HG02759 (cell line): ENCODE results near the gene DSP.

Source experiments
- ATAC-seq: cut with Tn5 transposase; IDR thresholded peaks from one replicate; pipeline ENCODE4 v1.9.1; 2021; ENCODE audit warnings: mild to moderate bottlenecking, moderate library complexity; ENCODE audit not compliant: unreplicated experiment

Gene DSP, protein sequence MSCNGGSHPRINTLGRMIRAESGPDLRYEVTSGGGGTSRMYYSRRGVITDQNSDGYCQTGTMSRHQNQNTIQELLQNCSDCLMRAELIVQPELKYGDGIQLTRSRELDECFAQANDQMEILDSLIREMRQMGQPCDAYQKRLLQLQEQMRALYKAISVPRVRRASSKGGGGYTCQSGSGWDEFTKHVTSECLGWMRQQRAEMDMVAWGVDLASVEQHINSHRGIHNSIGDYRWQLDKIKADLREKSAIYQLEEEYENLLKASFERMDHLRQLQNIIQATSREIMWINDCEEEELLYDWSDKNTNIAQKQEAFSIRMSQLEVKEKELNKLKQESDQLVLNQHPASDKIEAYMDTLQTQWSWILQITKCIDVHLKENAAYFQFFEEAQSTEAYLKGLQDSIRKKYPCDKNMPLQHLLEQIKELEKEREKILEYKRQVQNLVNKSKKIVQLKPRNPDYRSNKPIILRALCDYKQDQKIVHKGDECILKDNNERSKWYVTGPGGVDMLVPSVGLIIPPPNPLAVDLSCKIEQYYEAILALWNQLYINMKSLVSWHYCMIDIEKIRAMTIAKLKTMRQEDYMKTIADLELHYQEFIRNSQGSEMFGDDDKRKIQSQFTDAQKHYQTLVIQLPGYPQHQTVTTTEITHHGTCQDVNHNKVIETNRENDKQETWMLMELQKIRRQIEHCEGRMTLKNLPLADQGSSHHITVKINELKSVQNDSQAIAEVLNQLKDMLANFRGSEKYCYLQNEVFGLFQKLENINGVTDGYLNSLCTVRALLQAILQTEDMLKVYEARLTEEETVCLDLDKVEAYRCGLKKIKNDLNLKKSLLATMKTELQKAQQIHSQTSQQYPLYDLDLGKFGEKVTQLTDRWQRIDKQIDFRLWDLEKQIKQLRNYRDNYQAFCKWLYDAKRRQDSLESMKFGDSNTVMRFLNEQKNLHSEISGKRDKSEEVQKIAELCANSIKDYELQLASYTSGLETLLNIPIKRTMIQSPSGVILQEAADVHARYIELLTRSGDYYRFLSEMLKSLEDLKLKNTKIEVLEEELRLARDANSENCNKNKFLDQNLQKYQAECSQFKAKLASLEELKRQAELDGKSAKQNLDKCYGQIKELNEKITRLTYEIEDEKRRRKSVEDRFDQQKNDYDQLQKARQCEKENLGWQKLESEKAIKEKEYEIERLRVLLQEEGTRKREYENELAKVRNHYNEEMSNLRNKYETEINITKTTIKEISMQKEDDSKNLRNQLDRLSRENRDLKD (N-terminal part only)

GRCh38 chr6:7541175-7542064 lies at the start of gene DSP:
Gene DSP (plus strand): TSS chr6:7541671. CDS start chr6:7541916, 245 bp downstream.
- ATAC-seq = no peak

DNA sequence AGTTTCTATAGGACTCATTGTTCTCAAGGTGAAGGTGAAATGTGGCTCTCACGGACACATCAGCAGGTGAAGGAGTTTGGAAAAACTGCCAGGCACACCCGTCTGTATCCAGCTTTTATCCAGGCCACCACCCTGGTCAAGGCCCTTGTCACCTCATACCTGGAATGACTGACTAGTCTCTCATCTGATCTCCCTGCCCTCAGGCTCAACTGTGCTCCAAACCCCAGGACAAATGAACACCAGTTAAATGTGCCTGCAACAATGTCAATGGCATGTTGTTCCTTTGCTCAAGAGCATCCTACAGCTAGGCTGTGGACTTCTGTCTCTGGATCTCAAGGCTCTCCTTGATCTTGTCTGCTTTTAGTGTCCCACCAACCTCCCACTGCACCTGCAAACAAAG lies 47.6 kb upstream of the DSP start:
- no peak for ATAC-seq

- no peak for ATAC-seq
Observed at GRCh38 chr6:7494638-7495037, 46.8 kb upstream of the DSP start.

GRCh38 chr6:7496266-7496875 lies 45.1 kb upstream of the DSP start:
- ATAC-seq = no peak

GRCh38 chr6:7500752-7501282 lies 40.7 kb upstream of the DSP start:
- ATAC-seq = no peak

DNA sequence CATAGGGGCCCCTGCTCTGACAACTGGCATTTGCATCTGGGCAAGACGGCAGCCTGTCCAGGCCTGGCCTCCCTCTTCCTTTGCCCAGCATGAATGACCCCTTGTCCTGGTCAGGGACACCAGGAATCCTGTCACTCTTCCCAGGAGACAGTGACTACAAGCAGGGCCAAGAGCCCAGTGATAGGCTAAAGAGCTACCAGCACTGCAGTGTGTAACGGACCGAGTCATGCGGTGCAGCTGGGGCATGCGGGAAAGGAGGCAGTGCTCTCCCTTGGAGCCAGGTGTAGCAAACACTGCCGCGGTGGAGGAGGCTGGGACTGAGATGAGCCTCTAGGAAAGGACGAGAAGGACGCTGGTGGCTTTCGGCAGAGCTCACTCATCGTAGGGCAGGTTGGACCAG lies 38.7 kb upstream of the DSP start:
- no peak for ATAC-seq

DNA sequence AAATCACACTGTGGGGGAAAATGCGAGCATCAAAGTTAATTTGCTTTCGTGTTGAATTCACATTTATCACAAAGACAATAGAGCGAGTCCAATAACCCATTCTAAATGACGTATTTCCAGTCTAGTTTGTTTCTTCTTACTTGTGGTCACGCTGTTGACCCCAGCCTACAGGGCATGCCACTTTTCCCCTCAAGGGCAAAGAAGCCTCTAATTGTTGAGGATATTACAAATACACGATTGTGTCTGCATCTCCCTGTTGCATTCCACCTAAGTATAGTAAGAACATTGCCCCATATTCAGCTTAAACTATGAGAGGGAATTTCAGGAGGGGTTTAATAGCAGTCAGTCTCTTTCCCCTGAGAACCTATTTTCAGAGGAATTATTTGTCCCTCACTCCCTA lies 37.4 kb upstream of the DSP start:
- ATAC-seq = no peak

GRCh38 chr6:7505189-7505699 lies 36.2 kb upstream of the DSP start:
- no peak for ATAC-seq

DNA sequence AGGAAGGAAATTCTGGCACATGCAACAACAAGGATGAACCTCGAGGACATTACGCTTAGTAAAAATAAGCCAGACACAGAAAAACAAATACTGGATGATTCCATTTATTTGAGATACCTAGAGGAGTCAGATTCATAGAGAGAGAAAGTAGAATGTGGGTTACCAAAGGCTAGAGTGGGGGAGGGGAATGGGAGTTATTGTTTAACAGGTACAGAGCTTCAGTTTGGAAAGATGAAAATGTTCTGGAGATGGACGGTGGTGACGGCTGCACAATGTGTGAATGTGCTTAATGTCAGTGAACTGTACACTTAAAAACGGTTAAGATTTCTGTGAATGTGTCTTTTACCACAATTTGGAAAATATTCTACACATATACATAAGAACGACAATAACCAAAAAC lies 33.9 kb upstream of the DSP start:
- no peak for ATAC-seq

GRCh38 chr6:7512320-7512719 lies 29.2 kb upstream of the DSP start:
- ATAC-seq = no peak

GRCh38 chr6:7513529-7513928 lies 27.9 kb upstream of the DSP start:
- ATAC-seq = no peak

- no peak for ATAC-seq
Observed at GRCh38 chr6:7515363-7515762, 26.1 kb upstream of the DSP start.

GRCh38 chr6:7518877-7519276 lies 22.6 kb upstream of the DSP start:
- ATAC-seq = no peak

GRCh38 chr6:7522873-7523272 lies 18.6 kb upstream of the DSP start:
- no peak for ATAC-seq

- no peak for ATAC-seq
Observed at GRCh38 chr6:7523922-7524321, 17.5 kb upstream of the DSP start.

DNA sequence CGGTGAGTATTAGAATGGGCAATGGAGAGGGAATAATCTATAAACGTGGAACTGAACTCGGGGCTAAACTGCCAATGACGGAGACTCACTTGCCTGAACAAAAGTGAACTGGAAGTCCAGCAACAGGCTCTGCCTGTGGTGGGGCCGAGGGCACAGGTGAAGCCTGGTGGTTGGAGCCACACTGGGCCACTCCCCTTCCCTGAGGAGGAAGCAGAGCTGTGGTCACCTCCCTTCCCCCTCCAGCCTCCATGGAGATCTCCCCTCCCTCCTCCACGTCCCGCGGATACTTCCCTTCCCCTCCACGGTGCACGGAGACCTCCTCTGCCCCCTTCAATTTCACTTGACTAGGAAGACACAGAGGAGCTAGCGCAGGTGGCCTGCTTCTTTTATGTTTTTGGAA lies 14.7 kb upstream of the DSP start:
- ATAC-seq = no peak

DNA sequence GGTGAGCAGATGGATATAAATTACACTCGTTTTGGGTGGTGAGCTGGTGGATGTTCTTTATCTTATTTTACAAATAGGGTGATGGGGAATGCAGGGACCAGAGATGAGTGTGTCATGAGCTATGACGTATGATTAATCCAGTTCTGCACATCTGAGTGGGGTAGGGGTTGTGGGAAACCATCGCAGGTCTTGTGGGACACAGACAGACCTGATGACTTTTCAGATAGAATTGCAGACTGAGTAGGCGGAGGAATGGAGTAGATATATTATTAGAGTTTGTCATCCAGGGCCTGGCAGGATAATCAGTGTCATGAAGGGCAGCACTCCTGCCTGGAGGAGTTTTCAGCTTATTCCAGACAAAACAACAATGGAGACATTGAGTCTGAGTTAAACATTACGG lies 12.9 kb upstream of the DSP start:
- ATAC-seq = no peak

DNA sequence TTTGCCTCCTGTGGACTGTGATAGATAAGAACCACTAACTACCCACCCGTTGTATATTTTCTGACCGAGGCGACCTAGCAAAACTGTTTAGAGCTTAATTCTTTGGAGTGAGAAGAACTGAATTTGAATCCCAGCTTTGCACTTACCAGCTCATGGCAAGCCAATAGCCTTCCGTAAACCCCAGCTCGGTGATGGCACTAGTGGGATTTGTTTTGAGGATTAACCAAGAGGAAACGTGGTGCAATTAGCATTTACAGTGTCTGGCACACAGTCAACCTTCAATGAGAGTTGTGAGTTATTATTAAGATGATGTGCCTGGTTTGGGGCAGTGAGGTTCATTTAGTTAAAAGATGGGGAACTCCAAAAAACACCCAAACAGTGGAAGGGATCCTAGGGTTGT lies 12.3 kb upstream of the DSP start:
- no peak for ATAC-seq

DNA sequence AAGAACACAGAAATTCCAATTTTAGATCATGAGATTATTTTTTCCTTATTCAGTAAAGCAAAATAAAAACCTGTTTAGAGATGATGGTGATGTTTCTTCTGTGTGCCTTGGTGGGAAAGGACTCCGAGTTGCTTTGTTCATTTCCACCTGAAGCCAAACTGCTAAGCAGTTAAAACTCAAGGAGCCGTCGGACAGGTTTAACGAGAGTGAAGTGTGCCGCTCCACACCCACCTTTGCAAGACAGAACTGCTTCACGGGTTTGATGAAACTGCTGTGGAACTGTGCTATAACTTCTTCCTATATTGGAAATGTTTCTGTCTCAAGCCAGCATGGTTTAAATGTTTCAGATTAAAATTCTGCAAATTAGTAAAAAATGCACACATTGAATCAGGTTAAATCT lies 9.2 kb upstream of the DSP start:
- no peak for ATAC-seq
